Stomach (tissue), 4 donors: ENCODE results near the gene JAKMIP1.

Source experiments
- CTCF ChIP-seq, 7 experiments: fragments of 450-650 bp in 4 of 7; fragments of 200-600 bp in 3 of 7; sonication (generic) in 3 of 7; IDR thresholded peaks; one replicate each; pipeline ENCODE4 v1.5.1; 2016 to 2019; ENCODE audit warnings: antibody characterized with exemption in 7 of 7, control low read depth in 2 of 7, mild to moderate bottlenecking in 1 of 7
- EP300 ChIP-seq: sonication (generic); formaldehyde crosslinking; IDR thresholded peaks from one replicate; pipeline ENCODE4 v1.6.1; 2017; ENCODE audit warnings: antibody characterized with exemption
- POLR2A ChIP-seq, 4 donors: fragments of 450-650 bp; IDR thresholded peaks; one replicate each; pipeline ENCODE4 v1.6.1; 2016; ENCODE audit warnings: antibody characterized with exemption in 4 of 4, control low read depth in 2 of 4, mild to moderate bottlenecking in 1 of 4, moderate library complexity in 1 of 4
- POLR2AphosphoS5 ChIP-seq, 3 donors: sonication (generic); formaldehyde crosslinking; IDR thresholded peaks; one replicate each; pipeline ENCODE4 v1.6.1; 2016; ENCODE audit warnings: antibody characterized with exemption in 3 of 3

DNA sequence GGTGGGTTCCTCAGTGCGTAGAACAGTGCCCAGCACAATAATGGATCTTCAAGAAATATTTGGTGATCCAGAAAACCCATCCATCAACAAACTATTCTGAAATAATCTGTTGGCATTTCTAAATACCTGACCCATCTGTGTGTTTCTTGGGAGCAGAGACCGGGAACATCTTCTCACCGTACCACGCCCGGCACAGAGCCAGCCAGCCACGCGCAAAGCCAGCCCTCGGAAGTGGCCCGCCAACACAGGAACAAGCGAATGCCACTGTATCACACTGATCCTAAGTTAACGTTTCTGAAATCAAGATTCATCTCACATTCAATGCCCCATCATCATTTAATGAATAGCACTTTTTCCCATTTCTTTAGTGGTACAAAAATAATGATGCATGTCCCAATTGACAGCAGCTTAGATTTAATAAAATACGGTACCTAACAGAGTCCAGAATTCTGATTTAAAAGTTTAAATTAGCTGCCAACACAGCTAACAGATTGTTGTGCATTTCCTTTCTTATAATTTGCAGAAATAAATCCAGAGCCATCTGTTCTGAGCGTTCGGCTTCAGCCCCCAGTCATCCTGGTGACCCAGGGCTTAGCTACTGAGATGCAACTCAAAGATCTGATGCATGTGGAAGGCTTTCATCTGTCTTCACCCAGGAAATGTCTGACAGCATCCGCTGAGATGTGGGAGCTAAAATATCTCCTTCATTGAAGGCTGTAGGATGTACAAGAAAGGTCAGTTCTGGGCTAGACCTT is 44.2 kb downstream of the JAKMIP1 start:
- TF ChIP-seq EP300 (no peak), CTCF (IDR thresholded peaks at IDR 0.05) (no peak), POLR2AphosphoS5 (IDR thresholded peaks at IDR 0.05) (no peak), POLR2A (IDR thresholded peaks at IDR 0.05) (no peak)
